ENCODE data around the gene RASAL2.
"Not testable (repeated sequence)": the region's sequence is repeated elsewhere in the genome, so short reads cannot be mapped to it uniquely, and the experiment has no call there.

The RASAL2 gene

DNA sequence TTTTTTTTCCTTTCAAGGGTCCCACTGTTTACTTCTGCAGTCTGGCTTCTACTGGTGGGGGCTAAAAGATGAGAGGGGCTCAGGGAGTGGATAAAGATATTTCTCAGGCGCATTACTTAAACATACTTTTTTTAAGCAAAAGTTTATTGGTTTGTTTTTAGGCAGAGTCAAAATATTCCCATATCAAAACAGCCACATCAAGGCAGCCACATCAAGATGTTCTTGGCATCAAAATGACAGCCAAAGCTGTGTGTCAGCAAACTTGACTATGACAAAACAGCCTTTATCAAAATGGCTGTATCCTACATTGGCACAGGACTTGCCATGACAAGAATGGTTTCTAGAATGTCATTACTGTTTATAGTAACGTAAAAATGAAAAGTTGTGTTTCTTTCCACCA, 22.1 kb upstream of the RASAL2 start:
- DNase-seq (ENCODE audit: low read depth, low spot score) = no peak

DNA sequence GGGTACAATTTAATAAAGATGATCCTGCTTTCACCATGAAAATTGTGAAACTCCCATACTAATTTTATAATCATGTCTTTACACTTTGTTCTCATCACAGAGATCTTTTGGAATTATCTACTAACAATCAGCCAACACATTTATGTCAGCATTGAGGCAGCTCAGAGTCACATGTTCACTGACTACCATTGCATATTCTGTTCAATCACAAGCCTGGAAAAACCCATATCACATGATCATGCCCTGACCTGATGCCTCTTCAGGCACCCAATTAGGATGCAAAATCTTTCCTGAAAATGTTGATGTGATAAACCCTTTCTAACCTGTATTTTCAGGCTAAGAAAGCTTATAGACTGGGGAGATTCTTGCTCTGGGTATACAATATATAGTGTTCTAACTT, 21.6 kb upstream of the RASAL2 start:
- no peak for DNase-seq (ENCODE audit: low read depth, low spot score)

DNA sequence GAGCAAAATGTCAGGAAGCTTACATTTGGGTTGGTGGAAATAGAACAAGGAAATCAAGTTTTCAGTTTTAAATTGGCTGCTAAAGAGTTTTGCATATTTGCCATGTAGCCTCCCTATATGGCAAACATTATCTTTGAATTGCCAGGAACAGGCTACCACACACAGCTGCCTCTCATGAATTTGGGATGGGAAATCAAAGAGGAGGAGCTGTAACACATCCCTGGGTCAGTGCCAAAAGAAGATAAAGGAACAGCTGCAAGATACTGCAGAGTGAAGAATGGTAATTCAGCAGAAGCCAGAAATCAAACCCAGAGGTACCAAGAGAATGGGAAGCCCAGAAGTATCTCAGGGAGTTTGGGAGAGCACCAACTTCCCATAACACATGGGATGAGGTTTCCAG, 18.6 kb upstream of the RASAL2 start:
- no peak for DNase-seq (ENCODE audit: low read depth, low spot score)

DNA sequence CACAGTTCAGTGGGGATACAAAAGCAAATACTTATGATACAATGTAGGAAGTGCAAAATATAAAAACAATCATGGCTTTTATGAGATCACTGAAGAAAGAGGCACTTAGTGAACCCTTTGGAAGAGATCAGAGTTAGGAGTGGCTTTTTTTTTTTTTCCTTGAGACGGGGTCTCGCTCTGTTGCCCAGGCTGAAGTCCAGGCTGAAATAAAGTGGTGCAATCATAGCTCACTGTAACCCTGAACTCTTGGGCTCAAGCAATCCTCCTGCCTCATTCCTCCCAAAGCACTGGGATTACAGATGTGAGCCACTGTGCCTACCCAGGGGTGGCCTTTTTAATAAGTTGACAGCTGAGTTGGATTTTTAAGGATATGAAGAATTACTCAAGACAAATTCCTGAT, 17.3 kb upstream of the RASAL2 start:
- DNase-seq (ENCODE audit: low read depth, low spot score) = no peak

DNA sequence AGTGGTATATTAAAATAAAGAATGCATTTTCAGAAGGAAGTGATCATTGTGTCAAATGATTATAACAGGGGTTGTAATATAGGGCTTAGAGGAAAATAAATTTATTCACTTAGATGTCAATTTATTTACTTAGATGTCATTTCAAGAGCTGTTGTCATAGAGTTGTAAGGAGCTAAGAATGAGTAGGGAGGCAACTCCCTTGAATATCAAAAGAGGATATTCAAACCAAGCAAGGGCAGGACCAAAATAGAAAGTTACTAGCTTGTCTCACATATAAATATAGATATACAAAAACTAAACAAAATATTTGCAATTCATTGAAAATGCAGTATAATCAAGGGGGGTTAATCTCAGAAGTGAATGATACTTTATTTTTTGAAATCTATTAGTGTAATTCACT, 16.0 kb upstream of the RASAL2 start:
- DNase-seq (ENCODE audit: low read depth, low spot score) = no peak

DNA sequence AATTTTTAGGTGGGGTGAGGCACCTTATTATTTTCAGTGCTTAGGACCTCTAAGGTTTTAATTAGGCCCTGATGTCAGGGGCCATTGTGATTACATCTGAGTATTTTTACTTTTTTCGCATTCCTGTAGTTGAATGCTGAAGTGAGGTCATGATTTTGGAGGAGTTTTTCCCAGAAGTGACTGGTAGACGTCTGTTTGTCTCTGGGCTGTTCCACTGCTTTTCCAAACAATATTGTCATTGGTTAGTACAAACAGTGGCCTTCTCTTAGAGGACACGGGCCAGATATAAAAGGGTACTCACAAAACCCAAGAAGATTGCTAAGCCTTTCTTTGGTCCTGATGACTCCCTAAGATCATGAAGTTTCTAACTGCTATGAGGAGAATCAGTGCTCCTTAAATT, 7.6 kb upstream of the RASAL2 start:
- no peak for DNase-seq (ENCODE audit: low read depth, low spot score)

DNA sequence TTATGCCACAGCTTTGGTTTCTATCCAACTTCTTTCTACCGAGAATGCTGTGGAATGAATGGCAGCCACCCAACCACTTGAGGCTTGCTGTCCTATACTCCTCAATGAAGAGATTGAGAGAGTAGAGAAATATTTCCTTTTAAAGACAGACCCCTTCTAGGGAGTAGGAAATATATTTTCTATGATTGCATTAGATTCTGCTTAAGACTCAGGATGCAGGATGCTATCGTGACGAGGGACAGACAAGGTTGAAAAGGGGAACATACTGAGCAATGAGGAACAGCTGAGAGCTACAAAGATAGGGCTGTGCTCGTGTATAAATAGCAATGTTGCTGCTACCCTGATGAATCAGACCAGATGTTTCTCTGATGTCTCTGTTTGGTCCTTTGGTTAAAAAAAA, 7.1 kb upstream of the RASAL2 start:
- no peak for DNase-seq (ENCODE audit: low read depth, low spot score)

DNA sequence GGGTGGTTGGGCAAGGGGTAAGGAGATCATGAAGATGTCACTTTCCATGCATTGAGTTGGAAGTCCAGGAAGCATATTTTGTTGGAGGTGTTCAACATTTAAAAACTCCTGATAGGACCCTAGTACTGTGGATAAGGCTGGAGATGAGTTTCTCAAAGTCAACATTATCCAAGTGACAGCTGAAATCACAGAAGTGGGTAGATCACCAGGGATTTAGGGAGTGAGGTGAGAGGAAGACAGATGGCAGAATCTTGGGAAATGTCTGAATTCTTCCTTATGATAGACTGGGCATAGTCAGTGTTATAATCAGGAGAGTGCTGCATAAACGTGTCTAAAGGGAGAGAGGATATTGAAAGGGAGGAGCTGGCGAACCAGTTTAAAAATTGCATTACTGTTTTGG, 5.3 kb upstream of the RASAL2 start:
- DNase-seq (ENCODE audit: low read depth, low spot score) = no peak

DNA sequence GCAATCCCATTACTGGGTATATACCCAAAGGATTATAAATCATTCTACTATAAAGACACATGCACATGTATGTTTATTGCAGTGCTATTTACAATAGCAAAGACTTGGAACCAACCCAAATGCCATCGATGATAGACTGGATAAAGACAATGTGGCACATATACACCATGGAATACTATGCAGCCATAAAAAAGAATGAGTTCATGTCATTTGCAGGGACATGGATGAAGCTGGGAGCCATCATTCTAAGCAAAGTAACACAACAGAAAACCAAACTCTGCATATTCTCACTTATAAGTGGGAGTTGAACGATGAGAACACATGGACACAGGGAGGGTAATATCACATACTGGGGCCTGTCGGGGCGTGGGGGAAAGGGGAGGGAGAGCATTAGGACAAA, 2.5 kb upstream of the RASAL2 start:
- DNase-seq (ENCODE audit: low read depth, low spot score) = not testable (repeated sequence)

DNA sequence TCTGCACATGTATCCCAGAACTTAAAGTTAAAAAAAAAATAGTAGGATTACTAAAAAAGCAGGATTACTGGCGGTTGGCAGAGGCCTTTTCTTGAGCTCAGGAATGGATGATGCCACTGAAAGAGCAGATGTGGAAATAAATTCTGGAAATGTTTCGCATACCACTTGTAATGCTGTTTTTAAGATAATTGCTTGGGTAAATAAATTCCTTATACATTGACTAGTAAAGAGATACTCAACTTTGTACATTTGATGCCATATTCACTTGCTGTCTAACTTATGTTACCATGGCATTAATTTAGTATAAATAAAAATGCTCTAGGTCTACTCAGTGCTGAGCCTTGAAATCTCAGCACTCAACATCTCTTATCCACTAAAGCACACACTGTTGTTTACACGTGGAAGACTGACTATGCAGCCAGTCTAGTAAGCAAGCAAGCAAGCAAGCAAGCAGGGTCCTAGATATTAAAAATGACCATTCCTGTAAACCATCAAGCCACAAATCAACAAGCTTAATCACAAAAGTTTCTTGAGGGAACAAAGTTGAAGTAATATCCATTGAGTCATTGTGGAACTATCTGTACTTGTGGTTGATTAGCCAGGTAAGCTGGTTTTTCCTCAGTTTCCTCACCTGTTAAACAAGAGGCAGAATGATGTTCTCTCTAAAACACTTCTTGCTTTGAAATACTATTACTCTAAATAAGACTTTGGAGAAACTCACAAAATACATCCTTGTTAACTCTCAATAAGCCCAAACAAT, 1.7 kb upstream of the RASAL2 start:
- no peak for DNase-seq (ENCODE audit: low read depth, low spot score)

DNA sequence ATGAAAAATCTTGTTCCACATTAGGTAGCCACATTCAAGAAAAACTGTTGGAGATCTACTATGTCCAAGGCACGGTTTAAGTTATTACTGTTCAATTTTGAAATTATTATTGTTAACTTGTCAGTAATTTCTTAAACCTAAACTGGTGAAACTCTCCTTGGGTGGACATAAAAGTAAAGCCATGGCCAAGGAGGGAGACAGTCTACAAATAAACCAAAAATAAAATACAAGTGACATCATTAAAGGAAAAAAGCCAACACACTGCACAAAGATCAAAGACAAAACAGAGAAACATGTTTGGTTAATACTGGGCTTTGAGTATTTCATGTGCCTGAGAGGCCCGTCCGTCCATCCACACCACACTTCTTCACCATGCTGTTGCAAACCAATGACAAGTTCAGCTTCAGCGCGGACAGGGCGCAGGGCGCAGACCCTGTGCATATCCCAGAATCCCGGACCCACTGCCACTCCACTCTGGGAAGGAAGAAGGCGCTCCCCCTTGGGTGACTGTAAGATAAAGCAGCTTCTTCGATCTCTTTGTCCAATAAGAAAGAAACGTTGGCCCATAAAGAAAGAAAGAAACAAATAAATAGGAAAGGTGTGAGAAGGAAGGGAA, 918 bp upstream of the RASAL2 start:
- DNase-seq (ENCODE audit: low read depth, low spot score) = no peak

DNA sequence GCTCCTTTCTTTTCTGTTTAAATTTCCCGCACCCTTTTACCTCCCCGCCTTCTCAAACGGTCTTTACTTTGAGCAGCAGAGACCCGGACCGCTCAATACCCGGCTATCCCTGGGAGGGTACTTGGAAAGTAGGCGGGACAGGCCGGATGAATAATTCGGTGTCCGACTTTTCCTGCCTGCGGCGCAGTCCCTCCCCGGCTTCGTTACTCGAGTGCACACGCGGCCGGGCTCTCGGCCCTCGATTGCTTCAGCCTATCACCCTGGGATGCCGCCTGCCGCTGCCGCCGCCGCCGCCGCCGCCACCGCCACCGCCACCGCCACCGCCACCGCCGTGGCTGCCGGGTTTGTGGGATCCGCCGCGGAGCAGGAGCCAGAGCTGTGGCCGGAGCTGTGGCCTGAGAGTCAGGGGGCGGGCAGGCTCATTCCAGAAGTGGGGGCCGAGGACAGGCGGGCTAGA, 382 bp upstream of the RASAL2 start:
- peak; percentile 89 for DNase-seq (ENCODE audit: low read depth, low spot score)

DNA sequence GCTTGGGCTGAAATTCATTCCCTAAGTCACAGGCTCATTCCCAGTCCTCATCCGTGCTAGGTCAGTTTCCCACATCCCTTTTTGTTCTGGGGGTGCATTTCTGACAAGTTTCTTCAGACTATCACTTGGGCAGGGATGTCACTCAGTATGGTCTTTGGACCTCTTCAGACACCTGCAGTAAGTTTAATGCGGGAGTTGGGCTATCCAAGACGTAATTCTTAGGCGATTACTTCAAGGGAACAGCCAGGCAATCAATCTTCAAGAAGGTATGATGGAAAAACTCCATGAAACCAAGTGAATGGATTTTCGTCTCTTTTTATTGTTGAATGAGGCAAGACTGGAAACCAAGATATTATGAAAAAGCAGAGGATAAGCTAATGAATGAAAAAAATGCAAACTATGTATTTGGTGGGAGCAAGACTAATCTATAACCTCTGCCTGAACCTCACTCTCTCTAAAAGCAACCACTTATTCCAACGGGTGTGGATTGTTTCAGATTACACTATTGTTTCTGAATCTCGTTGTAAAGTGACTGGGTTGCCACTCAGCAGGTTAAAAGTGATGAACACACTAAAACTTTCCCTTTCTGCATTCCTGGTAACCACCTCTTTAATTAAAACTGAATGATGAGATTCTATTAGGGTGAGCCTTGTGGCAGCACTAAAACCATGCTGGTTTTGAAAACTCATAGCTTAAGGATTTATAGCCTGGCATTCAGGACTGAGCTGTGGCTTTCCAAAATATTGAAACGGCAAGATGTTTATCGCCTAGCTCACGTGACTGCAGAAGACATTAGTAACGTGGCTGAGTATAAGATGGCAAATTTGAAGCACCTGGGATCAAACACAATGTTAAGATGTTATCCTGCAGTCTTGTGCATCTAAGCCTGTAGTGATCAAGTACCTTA, 1.1 kb downstream of the RASAL2 start:
- DNase-seq (ENCODE audit: low read depth, low spot score) = no peak

DNA sequence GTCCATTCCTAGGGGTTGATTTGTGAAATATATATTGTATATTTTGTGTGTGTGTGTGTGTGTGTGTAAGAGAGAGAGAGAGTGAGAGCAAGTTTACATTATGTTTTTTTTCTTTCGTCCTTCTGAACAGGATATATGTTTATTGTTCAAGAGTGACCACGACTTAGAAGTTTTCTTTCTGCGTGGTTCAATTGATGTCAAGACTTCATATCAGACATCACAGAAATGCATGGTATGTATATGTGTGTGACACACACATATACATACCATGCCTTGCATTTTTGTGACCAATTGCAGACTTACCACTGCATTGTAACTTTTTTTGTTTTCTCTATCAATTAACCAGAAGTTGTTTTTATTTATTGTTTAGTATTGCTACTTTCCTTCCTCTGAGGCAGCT, 2.5 kb downstream of the RASAL2 start:
- DNase-seq (ENCODE audit: low read depth, low spot score) = no peak

DNA sequence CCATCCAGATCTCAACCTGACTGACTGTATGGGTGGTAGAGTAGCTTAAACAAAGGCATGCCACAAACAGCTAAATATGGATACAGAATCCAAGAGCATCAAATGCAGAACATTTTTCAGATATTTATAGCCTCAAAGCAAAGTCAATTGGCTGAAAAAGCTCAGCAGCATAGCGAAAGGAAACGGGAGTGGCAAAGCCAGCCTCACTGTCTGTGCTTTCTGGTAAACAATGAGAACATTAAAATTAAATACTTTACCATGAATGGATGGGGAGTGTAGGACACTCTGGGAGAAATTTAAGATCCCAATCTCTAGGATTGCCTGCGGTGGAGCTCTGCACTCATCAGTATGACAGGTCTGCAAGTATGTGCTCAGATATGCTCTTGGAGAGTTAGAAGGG, 4.4 kb downstream of the RASAL2 start:
- no peak for DNase-seq (ENCODE audit: low read depth, low spot score)

DNA sequence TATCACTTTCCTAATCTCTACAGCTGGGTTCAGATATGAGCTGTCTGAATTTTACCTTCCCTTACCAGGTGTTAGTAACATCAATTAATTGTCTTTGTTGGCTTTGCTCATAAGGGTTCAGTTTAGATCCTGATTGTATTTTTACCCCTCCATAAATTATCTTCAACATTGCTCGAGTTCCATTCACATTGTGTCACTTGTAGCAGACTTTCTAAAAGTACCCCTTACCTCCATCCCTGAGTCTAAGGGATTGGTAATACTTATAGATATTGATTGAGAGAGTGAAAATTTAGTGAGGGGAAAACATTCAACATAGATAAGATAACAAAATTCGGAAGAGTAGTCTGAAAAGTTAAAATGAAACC, 7.3 kb downstream of the RASAL2 start:
- DNase-seq (ENCODE audit: low read depth, low spot score) = no peak

DNA sequence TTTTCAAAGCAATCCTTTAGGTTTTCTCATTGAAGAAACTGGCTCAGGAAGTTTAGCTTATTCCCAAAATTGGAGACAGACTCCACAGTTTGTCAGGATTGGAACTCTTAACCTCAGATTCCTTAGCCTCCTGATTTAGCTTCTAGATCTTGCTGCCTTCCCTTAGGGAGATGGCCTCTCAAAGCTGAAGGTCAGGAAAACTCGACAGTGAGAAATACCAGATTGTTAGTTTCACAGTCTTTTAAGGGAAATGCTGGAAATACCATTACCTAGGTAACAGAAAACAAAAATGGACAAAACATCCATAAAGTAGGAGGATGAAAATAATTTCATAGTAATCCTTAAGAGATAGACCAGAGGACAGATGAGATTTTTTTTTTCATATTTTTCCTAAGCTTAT, 7.8 kb downstream of the RASAL2 start:
- no peak for DNase-seq (ENCODE audit: low read depth, low spot score)

DNA sequence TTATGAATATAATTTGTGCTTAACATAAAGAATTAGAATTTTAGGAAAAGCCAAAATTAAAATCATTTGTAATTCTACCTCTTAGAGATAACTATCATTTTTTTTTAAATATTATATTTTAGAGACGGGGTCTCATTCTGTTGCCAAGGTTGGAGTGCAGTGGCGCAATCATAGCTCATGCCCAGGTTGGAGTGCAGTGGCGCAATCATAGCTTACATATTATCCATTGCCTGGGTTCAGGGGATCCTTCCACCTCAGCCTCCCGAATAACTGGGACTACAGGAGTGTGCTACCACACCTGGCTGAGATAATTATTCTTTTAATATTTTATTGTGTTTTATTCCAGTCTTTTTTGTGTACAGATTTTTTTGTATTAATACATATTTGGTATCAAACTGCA, 8.3 kb downstream of the RASAL2 start:
- DNase-seq (ENCODE audit: low read depth, low spot score) = no peak

DNA sequence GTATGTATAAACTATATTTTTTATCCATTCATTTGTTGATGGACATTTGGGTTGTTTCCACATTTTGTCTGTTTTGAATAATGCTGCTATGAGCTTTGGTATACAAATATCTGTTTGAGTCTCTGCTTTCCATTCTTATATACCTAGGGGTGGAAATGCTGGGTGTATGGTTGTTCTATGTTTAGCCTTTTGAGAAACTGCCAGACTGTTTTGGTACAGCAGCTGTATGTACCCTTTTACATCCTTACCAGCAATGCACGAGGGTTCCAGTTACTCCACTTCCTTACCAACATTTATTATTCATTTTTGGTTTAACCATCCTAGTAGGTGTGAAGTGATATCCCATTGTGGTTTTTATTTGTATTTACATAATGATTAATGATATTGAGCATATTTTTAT, 13.9 kb downstream of the RASAL2 start:
- DNase-seq (ENCODE audit: low read depth, low spot score) = no peak

DNA sequence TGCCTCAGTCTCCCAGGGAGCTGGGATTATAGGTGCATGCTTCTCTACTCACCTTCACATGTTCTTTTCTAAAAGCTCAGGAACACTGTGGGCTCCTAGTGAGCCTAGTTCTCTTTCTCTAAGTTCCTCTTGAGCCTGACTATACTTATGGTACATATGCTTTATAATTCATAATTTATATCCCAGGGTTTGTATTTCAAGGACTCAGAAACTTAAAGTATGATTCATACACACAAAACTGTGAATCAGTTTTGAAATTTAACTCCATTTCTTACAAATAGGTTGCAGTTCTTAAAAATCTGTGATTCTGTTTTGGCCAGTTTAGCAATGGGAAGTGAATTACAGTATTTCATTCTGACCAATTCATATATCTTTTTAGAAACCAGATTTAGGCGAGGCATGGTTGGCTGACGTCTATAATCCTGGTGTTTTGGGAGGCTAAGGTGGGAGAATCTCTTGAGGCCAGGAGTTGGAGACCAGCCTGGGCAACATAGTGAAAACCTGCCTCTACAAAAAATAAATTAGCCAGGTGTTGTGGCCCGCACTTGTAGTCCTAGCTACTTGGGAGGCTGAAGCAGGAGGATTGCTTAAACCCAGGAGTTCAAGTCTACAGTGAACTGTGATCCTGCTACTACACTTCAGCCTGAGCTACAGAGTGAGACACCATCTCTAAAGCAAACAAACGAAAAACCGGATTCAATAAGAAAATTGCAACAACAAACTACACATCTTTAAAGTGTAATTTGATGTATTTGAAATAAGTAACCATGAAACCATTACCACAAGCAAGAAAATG, 15.6 kb downstream of the RASAL2 start:
- DNase-seq (ENCODE audit: low read depth, low spot score) = no peak

DNA sequence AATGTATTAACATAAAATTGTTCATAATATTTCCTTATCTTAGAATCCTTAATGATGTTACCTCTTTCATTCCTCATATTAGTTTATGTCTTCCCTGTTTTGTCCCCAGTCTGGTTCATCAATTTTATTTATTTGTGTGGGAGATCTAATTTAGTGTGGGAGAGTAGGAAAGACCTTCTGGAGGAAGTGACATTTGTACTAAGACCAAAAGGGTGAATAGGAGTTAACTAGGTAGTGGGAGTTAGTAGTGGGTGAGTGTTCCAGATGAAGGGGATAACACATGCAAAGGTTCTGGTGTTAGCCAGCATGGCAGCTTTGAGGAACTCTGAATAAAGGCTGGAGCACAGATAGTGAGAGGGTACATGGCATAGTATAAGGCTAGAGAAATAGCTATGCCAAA, 21.4 kb downstream of the RASAL2 start:
- no peak for DNase-seq (ENCODE audit: low read depth, low spot score)

DNA sequence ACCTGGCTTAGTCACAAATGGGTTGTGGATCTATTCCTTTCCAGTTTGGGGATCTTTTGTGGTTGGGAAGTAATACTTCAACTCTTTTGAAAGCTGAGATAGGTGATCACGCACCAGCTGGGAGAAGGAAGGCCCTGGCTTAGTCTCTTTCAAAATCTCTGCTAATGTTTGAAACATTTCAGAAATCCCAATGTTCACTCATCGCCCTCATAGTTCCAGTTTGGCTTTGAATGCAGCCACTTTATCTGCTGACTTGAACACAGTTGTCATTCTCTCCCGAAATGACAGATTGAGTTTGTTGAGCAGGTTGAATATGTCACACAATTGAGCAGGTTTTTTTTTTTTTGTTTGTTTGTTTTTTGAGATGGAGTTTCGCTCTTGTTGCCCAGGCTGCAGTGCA, 24.6 kb downstream of the RASAL2 start:
- no peak for DNase-seq (ENCODE audit: low read depth, low spot score)

All from smooth muscle cell of the brain vasculature (primary cell).